ENCODE results near the gene CCDC92B.
A peak's percentile ranks its signal among the peaks of the same experiment; 100 is the strongest.

CCDC92B gene

DNA sequence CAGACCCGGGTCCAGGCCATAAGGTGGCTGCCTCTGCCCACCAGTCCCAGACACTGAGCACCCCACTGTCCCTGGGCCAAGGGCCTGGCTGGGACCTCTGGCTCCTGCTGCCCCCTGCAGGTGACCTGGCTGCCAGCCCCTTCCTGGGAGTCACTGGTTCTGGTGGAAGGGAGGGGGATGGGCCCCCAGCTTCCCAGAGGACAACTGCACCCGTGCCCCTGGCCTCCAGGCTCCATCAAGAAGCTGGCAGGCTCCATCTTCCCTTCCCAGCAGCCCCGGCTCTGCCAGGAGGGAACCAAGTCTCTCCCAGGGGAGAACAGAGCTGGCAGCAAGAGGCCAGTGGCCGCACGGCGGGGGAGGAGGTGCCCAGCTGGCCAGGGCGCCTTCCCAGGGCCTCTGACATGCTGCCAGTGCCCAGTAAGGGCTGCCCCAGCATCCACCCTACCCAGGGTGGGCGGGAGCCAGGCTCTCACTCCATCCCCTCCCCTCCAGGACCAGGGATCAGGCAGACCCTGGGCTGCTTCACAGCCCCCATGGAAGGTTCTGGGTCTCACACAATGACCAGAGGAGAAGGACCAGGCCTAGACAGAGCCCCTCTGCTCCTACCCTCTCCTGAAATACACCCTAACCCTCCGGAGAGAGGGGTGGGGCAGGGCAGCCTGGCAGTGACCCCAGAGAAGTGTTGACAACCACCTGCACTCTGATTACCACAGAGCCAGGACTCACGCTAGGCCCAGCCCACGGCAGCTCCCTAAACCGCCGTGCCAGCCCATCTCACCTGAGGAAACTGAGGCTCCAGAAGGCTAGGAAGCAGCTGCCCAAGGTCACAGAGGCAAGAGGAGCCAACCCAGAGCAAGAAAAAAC lies 41.5 kb downstream of the CCDC92B start:
- H3K27ac ChIP-seq: peak overlapping the region; percentile 77 to 78
- no peaks in the 10 kb centered on the region for H3K9me3 ChIP-seq
- no peaks in the 10 kb centered on the region for H3K27me3 ChIP-seq
- peak overlapping the region; percentile 13 to 33 for H3K4me3 ChIP-seq
- intact Hi-C loops (cut with DNase I; ENCODE audit: low total_unique reads): no loop called here
- peaks cover 5 to 59% (median 50%) of the 10 kb centered on the region in 4 donors for H3K4me1 ChIP-seq
- TF ChIP-seq, protein P1, sequence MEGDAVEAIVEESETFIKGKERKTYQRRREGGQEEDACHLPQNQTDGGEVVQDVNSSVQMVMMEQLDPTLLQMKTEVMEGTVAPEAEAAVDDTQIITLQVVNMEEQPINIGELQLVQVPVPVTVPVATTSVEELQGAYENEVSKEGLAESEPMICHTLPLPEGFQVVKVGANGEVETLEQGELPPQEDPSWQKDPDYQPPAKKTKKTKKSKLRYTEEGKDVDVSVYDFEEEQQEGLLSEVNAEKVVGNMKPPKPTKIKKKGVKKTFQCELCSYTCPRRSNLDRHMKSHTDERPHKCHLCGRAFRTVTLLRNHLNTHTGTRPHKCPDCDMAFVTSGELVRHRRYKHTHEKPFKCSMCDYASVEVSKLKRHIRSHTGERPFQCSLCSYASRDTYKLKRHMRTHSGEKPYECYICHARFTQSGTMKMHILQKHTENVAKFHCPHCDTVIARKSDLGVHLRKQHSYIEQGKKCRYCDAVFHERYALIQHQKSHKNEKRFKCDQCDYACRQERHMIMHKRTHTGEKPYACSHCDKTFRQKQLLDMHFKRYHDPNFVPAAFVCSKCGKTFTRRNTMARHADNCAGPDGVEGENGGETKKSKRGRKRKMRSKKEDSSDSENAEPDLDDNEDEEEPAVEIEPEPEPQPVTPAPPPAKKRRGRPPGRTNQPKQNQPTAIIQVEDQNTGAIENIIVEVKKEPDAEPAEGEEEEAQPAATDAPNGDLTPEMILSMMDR (IDR thresholded peaks at IDR 0.05): peak; percentile 41 to 45
- DNase-seq: peak; percentile 58 to 95
- H3K36me3 ChIP-seq: peaks cover 5 to 16% (median 13%) of the 10 kb centered on the region in 3 donors

DNA sequence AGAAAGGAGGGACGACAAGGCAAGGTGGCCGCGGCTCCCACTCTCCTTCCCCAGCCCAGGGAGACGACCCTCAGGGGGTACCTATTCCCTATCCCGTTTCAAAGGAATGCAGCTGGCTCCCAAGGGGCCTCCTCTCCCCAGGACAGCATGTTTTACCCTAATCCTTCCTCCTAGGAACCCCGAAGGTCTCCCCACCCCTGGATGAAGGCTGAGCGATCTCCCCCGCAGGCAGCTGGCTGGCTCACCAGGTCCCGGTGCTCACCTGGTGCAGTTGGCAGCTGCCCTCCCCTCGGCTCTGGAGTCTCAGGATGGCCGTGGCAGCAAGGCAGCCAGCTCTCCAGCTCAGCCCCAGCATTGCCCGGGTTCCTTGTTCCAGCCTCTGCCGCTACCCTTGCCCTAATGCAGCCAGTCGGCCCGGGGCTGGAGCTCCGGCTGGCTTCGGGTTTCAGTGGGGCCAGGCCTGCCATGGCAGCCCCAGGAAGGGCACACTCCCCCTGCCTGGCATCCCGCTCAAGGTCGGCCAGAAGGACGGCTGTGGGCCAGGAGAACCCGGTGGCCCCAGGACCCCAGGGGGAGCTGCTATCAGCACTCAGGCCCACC lies 42.4 kb downstream of the CCDC92B start:
- no peak for DNase-seq
- no peaks in the 10 kb centered on the region for H3K27me3 ChIP-seq
- H3K9me3 ChIP-seq: no peaks in the 10 kb centered on the region
- H3K4me1 ChIP-seq: peaks cover 5 to 49% (median 44%) of the 10 kb centered on the region in 4 donors
- peak overlapping the region; percentile 9 to 33 for H3K4me3 ChIP-seq
- peaks cover 12 to 25% (median 21%) of the 10 kb centered on the region in 3 donors for H3K36me3 ChIP-seq
- TF ChIP-seq, protein P1 (IDR thresholded peaks at IDR 0.05): no peak
- H3K27ac ChIP-seq: peak overlapping the region; percentile 77 to 78
- intact Hi-C loops (cut with DNase I; ENCODE audit: low total_unique reads): no loop called here

DNA sequence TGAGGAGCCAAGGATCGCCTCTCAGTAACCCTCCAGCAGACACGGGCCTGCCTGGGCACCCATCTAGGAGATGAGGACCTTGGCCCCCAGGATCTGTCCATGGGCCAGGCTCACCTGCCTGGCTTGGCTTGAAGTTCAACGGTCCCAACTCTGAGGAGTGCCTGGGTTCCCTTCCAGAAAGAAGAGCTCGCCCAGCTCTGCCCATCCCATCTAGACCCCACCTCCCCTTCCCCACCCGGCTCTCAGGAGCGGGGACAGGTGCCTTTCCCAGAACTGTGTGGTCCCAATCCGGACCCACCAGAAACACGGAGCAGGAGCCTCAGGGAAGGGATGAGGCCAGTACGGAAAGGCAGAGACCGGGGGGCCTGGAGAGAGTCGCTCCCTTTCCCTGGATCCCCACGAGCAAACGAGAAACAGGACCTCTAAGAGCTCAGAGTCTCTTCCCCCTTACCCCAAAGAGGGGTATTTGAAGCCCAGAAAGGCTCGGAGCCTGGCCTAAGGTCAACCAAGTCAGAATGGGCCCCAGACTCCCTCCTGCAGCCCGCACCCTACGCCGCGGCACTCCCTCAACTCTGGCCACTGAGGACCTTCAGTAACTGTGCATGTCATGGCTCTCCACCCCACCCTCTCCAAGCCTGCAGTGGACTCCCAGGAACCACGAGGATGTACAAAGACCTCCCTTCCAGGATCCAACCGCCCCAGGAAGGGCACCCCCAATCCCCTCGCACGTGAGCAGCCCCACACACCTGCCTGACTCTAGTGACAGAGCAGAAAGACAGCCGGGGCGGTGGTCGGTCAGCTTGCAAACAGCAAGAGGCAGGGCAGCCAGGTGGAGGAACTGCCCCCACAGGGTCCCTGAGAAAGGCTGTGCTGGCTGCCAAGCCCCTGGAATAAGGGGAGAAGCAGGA lies 43.3 kb downstream of the CCDC92B start:
- H3K9me3 ChIP-seq: no peaks in the 10 kb centered on the region
- peaks cover 5 to 47% (median 43%) of the 10 kb centered on the region in 4 donors for H3K4me1 ChIP-seq
- intact Hi-C loops (cut with DNase I; ENCODE audit: low total_unique reads): no loop called here
- no peaks in the 10 kb centered on the region for H3K27me3 ChIP-seq
- H3K36me3 ChIP-seq: peaks cover 19 to 34% (median 30%) of the 10 kb centered on the region in 3 donors
- H3K4me3 ChIP-seq: no peak overlapping the region
- no peak for DNase-seq
- H3K27ac ChIP-seq: no peak overlapping the region
- TF ChIP-seq, protein P1 (IDR thresholded peaks at IDR 0.05): no peak

DNA sequence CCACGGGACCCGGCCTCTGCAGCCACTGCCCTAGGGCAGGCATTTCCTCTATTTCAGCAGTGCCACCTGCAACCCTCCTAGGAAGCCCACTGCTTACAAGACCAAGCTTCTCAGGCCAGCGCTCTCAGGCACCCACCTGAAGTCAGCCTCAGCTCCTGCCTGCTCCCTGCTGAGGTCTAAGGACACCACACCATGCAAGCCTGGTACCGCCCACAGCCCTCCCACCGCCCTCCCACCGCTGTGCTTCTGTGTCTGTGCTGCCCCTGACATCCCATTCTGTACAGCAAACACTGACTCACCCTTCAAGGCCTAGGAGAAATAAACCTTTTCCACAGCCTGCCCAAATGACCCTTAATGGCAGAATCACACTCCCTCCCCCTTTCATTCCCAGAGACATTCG lies 44.2 kb downstream of the CCDC92B start:
- H3K27me3 ChIP-seq: no peaks in the 10 kb centered on the region
- no peaks in the 10 kb centered on the region for H3K9me3 ChIP-seq
- H3K4me1 ChIP-seq: peaks cover 5 to 41% (median 35%) of the 10 kb centered on the region in 4 donors
- DNase-seq: no peak
- no peak overlapping the region for H3K4me3 ChIP-seq
- TF ChIP-seq, protein P1 (IDR thresholded peaks at IDR 0.05): no peak
- peaks cover 26 to 42% (median 39%) of the 10 kb centered on the region in 3 donors for H3K36me3 ChIP-seq
- intact Hi-C loops (cut with DNase I; ENCODE audit: low total_unique reads): no loop called here
- no peak overlapping the region for H3K27ac ChIP-seq

DNA sequence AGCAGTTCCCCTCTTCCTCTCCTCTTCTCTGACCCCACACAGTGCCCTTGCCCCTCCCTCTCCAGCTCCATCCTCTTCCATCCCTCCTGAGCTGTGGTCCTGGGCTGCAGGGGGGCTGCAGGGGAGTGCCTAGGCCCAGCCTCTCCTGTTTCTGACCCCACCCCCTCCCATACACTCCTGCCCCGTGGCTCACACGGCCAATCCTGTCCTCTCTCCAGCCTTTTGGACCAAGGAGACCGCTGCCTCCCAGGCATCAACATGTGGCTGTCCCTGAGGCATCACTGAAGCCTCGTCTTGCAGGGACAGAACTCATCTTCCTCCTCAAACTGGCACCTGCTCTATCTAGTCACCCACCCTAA lies 44.6 kb downstream of the CCDC92B start:
- H3K27ac ChIP-seq: no peak overlapping the region
- DNase-seq: no peak

More for the DNA sequence above, 44.6 kb downstream of the CCDC92B start:
- Histone ChIP-seq H3K36me3 (peaks cover 30 to 46% (median 43%) of the 10 kb centered on the region in 3 donors), H3K27me3 (no peaks in the 10 kb centered on the region), H3K4me3 (no peak overlapping the region), H3K9me3 (no peaks in the 10 kb centered on the region), H3K4me1 (peaks cover 5 to 37% (median 31%) of the 10 kb centered on the region in 4 donors)
- TF ChIP-seq, protein P1 (IDR thresholded peaks at IDR 0.05): no peak
- intact Hi-C loops (cut with DNase I; ENCODE audit: low total_unique reads): no loop called here

All from tibial artery (tissue), 4 donors.